VCaP (cell line): ENCODE results near the gene BCL7B.
"Not testable (repeated sequence)": the region's sequence is repeated elsewhere in the genome, so short reads cannot be mapped to it uniquely, and the experiment has no call there.

ENCODE experiments used
- H3K27ac ChIP-seq: fragments of 450-650 bp; 2 replicates; pipeline ENCODE4 v1.5.1; 2017
- CTCF ChIP-seq: fragments of 450-650 bp; conservative IDR thresholded peaks from 2 replicates; pipeline ENCODE4 v1.5.1; 2017; ENCODE audit warnings: mild to moderate bottlenecking, moderate library complexity

Gene BCL7B

GRCh38 chr7:73569042-73569608 is 11.6 kb upstream of the BCL7B start:
- no peak overlapping the region for H3K27ac ChIP-seq
- no peak for TF ChIP-seq CTCF

GRCh38 chr7:73567846-73568685 is 10.6 kb upstream of the BCL7B start:
- peak overlapping the region; percentile 44 for H3K27ac ChIP-seq
- TF ChIP-seq CTCF, result no peak

DNA sequence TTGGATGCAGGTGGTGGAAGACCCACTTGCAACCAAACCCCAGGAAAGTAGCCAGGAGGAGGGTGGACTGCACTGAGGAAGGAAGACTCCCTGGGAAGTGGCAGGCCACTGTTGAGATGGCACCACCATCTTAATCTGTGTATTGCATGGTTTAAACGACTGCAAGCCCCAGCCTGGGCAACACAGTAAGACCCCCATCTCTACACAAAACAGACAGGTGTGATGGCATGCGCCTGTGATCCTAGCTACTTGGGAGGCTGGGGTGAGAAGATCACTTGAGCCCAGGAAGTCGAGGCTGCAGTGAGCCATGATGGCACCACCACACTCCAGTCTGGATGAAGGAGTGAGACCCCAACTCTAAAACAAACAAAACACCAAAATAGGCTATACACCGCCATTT is 9.7 kb upstream of the BCL7B start:
- no peak for TF ChIP-seq CTCF
- H3K27ac ChIP-seq, result peak overlapping the region; percentile 44; the same call in 1 of the 2 replicates

DNA sequence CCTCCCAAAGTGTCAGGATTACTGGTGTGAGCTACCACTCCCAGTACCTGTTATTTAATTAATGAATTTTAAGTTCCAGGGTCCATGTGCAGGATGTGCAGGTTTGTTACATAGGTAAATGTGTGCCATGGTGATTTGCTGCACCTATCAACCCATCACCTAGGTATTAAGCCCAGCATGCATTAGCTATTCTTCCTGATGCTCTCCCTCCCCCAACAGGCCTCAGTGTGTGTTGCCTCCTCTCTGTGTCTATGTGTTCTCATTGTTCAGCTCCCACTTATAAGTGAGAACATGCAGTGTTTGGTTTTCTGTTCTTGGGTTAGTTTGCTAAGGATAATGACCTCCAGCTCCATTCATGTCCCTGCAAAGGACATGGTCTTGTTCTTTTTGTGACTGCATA is 8.9 kb upstream of the BCL7B start:
- H3K27ac ChIP-seq, result not testable (repeated sequence)

GRCh38 chr7:73565675-73566340 is 8.3 kb upstream of the BCL7B start:
- H3K27ac ChIP-seq, result no peak overlapping the region
- TF ChIP-seq CTCF, result no peak

GRCh38 chr7:73560109-73560835 is 2.8 kb upstream of the BCL7B start:
- no peak for TF ChIP-seq CTCF
- H3K27ac ChIP-seq, result no peak overlapping the region

DNA sequence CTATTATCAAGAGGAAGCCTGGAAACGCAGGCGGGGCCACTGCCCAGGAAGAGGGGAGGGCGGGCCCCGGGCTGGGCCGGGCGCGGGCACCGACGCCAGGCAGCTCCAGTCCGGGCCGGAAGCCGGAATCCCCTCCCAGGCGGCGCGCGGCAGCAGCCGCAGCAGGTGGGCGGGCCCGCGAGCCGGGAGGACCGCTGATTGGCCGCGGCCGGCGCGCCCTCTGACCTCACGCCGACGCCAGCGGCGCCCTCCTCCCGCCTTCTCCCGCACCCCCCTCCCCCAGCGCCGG is 438 bp downstream of the BCL7B start:
- H3K27ac ChIP-seq, result peak overlapping the region; percentile 99
- TF ChIP-seq CTCF, result no peak
